Left ventricle myocardium inferior (tissue), 1 donor: ENCODE measurements around the gene SLC30A9. TPM values are rescaled to one million over a fixed set of nuclear protein-coding genes. Genes with fewer than 3 reads are reported as not detected.
A peak's percentile ranks its signal among the peaks of the same experiment; 100 is the strongest.

ENCODE experiments used
- DNase-seq: peaks from one replicate; pipeline ENCODE4 v3.0.0-alpha.2; 2020
- H3K27ac ChIP-seq: fragments of 200-600 bp; replicated peaks from 2 replicates; pipeline ENCODE4 v1.8.0; 2021
- H3K27me3 ChIP-seq: fragments of 200-600 bp; 2 replicates; pipeline ENCODE4 v1.8.0; 2021; ENCODE audit warnings: low read depth
- H3K36me3 ChIP-seq: fragments of 200-600 bp; 2 replicates; pipeline ENCODE4 v1.8.0; 2021
- H3K4me1 ChIP-seq: fragments of 200-600 bp; 2 replicates; pipeline ENCODE4 v1.8.0; 2021
- H3K4me3 ChIP-seq: fragments of 200-600 bp; 2 replicates; pipeline ENCODE4 v1.8.0; 2021; ENCODE audit warnings: mild to moderate bottlenecking, moderate library complexity
- H3K9me3 ChIP-seq: fragments of 200-600 bp; replicated peaks from 2 replicates; pipeline ENCODE4 v1.8.0; 2021
- CTCF ChIP-seq: fragments of 200-600 bp; IDR thresholded peaks from 2 replicates; pipeline ENCODE4 v1.8.0; 2021; ENCODE audit warnings: antibody characterized with exemption, mild to moderate bottlenecking, borderline replicate concordance
- intact Hi-C: fragments of 100-400 bp; cut with micrococcal nuclease; formaldehyde crosslinking; loops from one replicate; pipeline ENCODE4 v1.11.0; 2022
- total RNA-seq: library from RNA; stranded (reverse); fragmentation: NEBNext Ultra II Directional; extraction: Animal tissue kit (Norgen Biotek cat#: 25700); gene quantifications from one replicate; pipeline ENCODE4 v1.2.1, GENCODE V29; 2021
- donor health status: DM: no; HTN: yes; CAD: no; lungs with severe emphysema.

Gene SLC30A9
- total RNA-seq, 1 donor from 2014 or later, result 80.4 TPM

GRCh38 chr4:41957634-41958033, 32.7 kb upstream of the SLC30A9 start:
- Histone ChIP-seq H3K27ac (no peak overlapping the region), H3K4me3 (no peak overlapping the region), H3K9me3 (no peaks in the 10 kb centered on the region), H3K27me3 (no peaks in the 10 kb centered on the region), H3K36me3 (peaks cover 35% of the 10 kb centered on the region), H3K4me1 (no peaks in the 10 kb centered on the region)
- TF ChIP-seq CTCF, result peak; percentile 58
- intact Hi-C loops, result no loop called here
- no peak for DNase-seq

- no peaks in the 10 kb centered on the region for H3K9me3 ChIP-seq
- no peaks in the 10 kb centered on the region for H3K4me1 ChIP-seq
- peak; percentile 40 for TF ChIP-seq CTCF
- no peak for DNase-seq
- intact Hi-C loops, result no loop called here
- no peaks in the 10 kb centered on the region for H3K36me3 ChIP-seq
- no peak overlapping the region for H3K4me3 ChIP-seq
- H3K27ac ChIP-seq, result no peak overlapping the region
- H3K27me3 ChIP-seq, result no peaks in the 10 kb centered on the region
Observed at GRCh38 chr4:41963105-41963504, 27.2 kb upstream of the SLC30A9 start.

GRCh38 chr4:41964401-41964800, 25.9 kb upstream of the SLC30A9 start:
- intact Hi-C loops, result no loop called here
- DNase-seq, result no peak
- H3K27ac ChIP-seq, result no peak overlapping the region
- no peaks in the 10 kb centered on the region for H3K27me3 ChIP-seq
- H3K36me3 ChIP-seq, result no peaks in the 10 kb centered on the region
- H3K4me1 ChIP-seq, result no peaks in the 10 kb centered on the region
- no peak overlapping the region for H3K4me3 ChIP-seq
- H3K9me3 ChIP-seq, result peaks cover 11% of the 10 kb centered on the region
- TF ChIP-seq CTCF, result no peak

- Histone ChIP-seq H3K4me3 (no peak overlapping the region), H3K27ac (no peak overlapping the region), H3K4me1 (no peaks in the 10 kb centered on the region), H3K27me3 (no peaks in the 10 kb centered on the region), H3K36me3 (no peaks in the 10 kb centered on the region), H3K9me3 (peaks cover 11% of the 10 kb centered on the region)
- no peak for DNase-seq
- TF ChIP-seq CTCF, result no peak
- intact Hi-C loops, result no loop called here
Observed at GRCh38 chr4:41967392-41967791, 22.9 kb upstream of the SLC30A9 start.

GRCh38 chr4:41969671-41970070, 20.7 kb upstream of the SLC30A9 start:
- intact Hi-C loops, result no loop called here

More at GRCh38 chr4:41969671-41970070, 20.7 kb upstream of the SLC30A9 start:
- no peak for TF ChIP-seq CTCF
- H3K4me3 ChIP-seq, result no peak overlapping the region
- no peaks in the 10 kb centered on the region for H3K36me3 ChIP-seq
- no peak overlapping the region for H3K27ac ChIP-seq
- no peaks in the 10 kb centered on the region for H3K27me3 ChIP-seq
- H3K4me1 ChIP-seq, result no peaks in the 10 kb centered on the region
- H3K9me3 ChIP-seq, result peaks cover 11% of the 10 kb centered on the region
- DNase-seq, result no peak
